Cerebellar nuclear complex (tissue), 1 donor: Measurements from ENCODE around the gene DNER.
"Not testable (repeated sequence)": the region's sequence is repeated elsewhere in the genome, so short reads cannot be mapped to it uniquely, and the experiment has no call there.

Experiments used
- DNase-seq, 2 experiments: peaks; one replicate each; lab custom pipeline; 2025; lab: John Stamatoyannopoulos, UW

Gene DNER

DNA sequence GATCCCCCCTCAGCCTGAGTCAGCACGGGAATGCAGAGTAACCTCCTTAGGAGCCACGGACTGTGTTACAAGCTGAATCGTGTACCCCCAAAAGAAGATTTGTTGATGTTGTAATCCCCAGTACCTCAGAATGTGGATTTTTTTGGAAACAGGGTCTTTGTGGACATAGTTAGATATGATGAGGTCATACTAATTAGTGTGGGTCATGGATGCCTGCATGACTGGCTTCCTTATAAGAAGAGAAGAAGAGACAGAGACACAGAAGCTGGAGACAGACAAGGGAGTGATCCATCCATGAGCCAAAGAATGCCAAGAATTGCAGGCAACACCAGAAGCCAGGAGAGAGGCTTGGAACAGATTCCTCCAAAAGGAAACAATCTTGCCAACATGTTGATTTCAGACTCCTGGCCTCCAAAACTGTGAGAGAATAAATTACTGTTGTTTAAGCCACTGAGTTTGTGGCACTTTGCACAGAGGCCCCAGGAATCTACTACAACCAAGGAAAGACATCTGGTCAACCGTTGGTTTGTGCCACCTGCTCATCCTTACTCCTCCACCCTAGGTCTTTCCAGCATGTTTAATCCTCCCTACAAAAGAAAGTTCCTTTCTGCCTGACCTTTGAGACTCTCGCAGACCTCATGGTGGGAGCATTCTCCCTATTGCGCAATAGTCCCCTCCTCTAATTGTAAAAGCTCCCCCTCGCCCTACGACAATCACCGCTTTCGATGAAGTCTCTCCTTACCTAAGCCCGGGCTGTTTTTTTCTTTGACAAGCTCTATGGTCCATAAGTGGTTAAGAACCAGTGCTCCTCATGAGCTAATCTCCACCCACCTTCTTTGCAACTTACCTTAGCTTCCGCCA lies 91.6 kb downstream of the DNER start:
- no peak for DNase-seq

DNA sequence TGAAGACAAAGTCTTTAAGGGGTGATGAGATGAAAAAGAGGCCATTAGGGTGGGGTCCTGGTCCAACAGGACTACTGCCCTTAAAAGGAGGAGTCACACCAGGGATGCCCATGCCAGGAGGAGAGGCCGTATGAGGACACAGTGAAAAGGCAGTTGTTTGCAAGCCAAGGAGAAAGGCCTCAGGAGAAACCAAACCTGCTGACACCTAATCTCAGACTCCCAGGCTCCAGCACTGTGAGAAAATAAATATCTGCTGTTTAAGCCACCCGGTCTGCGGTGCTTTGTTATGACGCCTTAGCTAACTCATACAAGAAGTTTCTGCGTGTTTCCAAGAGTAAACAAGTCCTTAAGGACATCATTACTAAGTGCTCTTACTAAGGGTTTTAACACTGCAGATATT lies 93.6 kb downstream of the DNER start:
- DNase-seq = no peak

DNA sequence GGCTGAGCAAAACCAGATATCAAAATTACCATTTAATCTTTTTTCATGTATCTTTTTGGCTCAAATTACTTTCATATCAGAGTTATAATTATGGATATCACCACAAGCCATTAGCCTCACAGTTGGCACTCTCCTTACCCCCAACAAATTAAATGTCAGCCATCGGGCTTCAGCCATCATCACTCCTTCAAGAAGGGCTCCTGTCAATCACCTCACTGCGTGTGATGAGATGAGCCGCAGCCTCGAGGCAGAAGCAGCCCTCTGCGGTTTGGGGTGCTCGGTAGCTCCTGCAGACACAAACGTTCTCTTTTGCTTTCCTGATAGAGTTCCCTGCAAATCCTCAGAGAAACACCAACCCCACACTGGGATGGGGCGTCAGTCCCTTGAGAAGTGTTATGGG lies 94.1 kb downstream of the DNER start:
- no peak for DNase-seq

DNA sequence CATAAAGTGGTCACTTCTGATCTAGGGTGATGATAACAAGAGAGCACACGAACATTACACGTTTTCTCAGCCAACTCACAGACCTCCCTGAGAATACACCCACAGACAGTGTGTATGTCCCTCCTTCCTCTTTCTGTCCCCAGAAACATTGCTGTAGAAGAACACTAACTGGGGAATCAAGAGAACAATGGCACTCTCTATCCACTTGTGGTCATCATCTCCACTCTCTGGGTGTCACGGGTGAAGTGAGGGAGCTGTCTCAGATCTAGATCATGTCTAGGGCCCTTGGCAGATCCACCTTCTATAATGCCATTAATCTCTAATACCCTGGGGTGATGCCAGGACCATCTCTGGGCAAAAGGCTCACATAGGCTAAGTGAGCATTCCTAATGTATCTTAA lies 97.9 kb downstream of the DNER start:
- DNase-seq = no peak

DNA sequence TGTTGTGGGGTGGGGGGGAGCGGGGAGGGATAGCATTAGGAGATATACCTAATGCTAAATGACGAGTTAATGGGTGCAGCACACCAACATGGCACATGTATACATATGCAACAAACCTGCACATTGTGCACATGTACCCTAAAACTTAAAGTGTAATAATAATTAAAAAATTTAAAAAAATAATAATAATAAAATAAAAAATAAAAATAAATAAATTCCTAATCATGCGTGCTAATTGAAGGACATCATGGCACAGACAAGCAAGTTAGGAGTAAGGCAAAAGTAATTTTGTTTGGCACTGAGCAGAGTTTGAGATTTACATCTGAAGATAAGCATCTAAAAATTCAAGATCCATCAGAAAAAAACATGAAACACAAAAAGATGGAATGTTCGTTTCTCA lies 100.3 kb downstream of the DNER start:
- DNase-seq = not testable (repeated sequence)

DNA sequence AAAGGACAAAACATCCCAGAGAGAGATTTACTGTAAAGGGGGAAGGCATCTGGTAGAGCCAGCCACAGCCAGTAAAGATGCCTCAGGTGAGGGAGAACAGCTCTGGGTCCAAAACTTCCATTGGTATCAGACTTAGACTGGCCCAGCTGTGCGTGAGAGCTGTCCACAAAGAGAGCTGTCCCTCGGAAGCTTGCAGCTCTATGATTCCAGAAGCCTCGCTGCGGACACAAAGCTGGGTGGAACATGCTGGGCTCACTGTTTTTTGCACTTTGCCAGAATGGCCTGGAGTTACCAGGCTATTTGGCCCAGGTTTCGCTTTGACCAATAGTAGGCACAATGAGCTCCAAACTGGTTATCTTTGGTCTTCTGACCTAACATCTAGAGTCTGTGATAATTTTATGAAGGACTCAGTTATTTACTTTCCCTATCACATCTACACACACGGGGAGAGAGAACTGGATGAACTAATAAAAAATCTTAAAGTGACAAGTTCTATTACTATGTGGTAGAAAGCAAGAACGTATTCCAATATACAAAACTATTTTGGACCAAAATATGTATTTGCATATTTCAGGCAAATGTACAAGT lies 101.9 kb downstream of the DNER start:
- DNase-seq = no peak

DNA sequence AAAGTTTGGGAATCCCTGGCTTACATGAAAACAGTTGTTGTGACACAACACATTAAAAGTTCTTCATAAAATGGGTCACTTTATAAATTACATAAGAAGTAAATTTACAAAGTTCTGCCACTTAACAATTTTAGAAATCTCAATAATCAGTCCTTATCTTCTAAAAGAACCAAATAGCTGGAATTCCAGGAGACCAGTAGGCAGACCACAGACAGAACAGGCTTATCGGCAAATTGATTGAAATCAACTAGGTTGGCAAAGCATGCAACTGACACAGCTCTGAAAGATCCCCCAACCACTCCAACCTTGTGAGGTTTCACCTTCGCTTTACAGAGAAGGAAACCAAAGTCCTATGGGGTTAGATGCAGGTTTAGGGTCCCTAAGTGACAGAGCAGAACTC lies 103.0 kb downstream of the DNER start:
- DNase-seq = no peak

DNA sequence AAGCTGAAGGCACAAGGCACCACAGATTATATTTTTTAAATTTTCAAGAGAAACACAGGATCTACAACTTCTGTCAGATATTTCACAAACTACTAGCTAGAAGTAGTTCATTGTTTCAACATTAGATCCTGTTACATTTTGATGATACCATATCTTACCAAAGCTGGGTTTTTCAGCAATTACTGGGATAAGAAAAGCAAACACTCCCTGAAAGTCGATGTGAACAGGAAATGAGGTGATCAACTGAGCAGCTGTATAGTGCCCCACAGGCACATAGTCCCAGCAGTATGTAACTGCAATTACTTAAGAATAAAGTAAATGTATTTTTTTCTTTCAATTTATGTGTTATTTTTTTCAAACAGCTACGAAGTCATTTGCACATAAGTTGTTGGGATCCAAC lies 103.5 kb downstream of the DNER start:
- no peak for DNase-seq

DNA sequence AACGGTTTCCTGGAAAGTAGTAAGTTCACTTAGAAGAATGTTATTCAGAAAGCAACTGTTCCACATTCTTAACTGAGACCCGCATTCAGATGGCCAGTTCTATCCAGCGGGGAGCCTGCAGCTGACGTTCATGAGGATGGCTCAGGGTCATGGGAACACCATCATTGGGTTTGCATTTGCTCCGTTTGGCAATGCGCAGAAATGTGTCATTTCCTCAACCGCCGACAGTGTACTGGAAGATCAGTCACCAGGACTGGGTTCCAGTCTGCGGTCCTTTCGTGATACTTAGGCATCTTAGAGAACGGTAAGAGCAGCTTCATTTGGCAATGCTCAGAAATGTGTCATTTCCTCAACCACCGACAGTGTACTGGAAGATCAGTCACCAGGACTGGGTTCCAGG lies 104.0 kb downstream of the DNER start:
- DNase-seq = no peak

DNA sequence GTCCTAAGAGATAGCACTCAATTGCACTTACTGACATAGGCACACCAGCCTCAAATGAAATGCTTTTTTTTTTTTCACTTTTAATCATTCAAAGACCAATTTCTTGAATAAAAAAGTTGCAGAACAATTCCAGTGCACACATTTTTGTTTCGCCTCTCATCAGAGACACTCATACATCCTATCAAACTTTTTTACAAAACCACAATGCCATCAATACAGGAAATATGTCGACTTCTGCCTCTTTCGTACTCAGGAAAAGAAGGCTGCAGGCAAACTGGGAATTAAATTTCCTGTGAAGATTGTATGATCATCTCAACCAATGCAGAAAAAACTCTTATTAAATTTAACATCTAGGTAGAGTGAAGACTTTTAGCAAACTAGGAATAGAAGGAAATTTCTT lies 112.4 kb downstream of the DNER start:
- DNase-seq = no peak

DNA sequence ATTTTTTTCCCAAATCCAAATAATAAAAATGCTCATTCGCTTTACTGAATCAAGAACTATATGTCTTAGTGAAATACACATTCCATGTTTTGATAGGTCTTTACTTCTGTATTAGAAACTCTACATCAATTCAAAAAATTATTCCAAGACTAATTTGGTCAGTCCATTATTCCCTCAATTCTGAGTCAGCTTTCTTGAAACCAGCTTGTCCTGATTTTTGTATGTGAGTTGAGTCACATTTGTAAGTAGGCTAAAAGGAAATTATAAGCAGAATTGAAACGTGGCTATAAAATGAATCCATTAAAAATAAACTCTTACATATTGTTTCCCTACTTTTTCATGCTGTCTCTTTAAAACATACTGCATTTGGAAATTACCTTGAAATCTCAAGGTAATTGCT lies 113.0 kb downstream of the DNER start:
- no peak for DNase-seq

DNA sequence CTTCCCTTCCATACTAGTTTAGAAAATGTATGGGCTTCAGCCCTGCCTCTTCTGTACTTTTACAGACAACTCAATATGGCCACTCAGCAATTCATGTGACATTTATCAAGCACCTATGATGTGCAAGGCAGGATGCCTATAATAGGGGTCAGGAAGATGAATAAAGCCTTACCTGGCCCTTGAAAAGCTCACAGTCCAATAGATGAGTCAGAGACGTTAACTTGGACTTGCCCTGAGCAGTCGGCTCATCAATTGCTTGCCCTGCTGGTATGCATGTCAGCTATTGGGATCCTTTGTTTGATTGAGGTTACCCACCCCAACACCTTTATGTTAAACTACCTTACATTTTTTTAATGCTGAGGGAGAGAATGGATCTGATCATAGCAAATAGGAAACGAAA lies 116.1 kb downstream of the DNER start:
- no peak for DNase-seq

DNA sequence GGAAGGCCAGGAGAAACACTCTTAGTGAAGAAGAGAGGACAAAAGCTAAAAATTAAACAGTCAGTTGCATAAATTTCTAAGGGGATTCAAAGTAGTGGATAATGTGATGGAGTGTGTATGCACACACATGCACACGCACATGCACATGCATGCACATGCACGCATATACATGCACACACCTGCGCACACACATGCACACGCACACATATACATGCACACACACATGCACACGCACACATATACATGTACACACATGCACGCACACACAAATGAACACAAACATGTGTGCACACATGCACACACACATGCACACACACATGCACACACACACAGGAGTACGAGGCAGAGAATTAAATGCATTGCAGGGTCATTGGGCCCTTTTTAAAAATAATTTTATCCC lies 117.6 kb downstream of the DNER start:
- no peak for DNase-seq

DNA sequence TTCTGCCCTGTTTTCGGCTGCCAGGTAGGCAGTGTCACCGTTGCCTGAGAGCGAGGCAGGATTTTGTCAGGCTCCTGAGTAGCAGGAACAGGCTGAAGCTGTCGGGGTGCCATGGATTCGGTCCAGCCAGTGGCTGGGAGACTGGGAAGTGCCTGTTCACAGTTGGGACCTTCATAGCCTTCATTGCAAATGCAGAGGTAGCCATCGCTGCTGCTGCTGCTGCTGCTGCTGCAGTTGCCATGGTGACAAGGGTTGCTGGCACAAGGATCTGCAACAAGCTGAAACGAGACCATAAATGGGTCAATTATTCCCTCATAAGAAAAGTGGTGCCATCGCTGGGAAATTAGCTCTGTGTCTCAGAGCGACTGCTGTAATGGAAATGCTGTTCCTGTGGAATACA lies 122.7 kb downstream of the DNER start:
- no peak for DNase-seq

DNA sequence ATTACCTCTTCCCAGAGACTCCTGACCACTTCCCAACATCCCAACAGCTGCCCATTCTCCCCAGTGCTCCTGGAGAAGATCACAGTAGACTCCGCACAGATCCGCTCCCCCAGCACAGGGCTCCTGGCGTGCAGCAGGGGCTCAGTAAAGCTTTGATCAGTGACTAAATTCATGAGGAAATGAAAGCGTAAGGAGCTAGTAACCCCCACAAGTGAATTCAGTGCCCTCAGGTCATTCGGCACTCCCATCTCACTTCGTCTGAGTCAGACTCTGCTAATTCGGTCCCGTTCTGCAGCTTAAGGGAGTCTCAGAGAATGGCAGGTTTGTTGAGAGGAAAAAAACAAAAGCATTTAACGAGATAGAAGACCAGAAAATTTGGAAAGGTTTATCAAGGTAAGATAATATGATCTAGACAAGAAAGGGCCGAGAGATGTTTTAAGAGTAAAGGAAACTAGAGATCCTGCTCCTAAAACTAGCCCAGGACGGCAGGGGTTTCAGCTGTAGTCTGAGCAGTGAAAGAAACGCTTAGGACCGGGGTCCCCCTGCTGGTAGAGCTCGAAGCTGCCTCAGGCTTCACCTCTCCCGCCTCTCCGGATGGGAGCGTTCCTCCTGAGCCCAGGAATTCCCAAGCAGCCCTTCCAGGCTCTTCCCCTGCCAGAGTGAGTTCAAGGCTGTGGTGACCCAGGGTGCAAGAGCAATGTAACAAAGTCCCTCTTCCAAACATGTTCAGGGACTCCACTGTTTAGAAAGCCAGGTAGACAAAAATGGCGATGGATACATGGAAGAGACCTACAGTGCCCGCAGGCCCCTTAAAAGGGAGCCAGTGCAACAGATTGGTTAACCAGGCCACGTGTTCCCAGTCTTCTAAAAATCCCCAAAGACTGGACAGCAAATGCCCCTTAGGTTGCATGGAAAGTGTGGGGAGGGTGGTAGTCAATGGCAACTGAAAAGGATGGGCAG lies 127.3 kb downstream of the DNER start:
- no peak for DNase-seq

DNA sequence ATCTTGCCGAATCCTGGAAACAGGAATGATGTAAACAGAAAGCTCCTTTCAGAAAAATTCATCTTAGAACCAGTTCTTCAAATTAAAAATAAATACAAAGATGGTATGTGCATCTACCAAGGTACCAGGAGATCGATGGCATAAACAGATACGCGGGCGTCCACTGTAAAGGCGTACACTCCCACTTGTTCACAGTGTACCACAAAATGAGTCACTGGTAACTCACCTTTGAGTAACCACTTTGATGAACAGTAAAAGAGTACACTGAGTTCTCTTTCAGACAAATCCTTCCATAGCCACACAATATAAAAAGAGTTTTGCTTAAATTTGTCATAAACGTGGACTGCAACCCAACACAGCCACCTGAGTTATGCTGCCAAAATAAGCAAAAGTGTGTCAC lies 128.3 kb downstream of the DNER start:
- no peak for DNase-seq

DNA sequence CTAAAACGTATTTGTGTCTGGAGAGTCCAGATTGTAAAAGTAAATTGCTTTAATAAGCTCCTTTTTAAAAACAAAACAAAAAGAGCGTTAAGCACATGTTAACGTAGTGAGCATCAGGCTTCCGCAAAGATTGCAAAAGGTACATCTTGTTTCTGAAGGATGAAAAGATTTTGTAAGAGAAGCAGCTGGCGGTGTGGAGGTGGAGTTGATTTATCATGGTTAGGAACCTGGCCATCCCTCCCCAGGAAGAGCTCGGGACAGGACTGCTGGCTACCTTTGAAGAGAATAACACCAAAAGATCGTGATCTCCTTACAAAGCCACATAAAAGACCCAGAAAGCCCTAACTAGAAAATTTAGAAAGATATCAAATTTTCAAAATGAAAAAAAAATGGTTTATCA lies 132.2 kb downstream of the DNER start:
- no peak for DNase-seq

DNA sequence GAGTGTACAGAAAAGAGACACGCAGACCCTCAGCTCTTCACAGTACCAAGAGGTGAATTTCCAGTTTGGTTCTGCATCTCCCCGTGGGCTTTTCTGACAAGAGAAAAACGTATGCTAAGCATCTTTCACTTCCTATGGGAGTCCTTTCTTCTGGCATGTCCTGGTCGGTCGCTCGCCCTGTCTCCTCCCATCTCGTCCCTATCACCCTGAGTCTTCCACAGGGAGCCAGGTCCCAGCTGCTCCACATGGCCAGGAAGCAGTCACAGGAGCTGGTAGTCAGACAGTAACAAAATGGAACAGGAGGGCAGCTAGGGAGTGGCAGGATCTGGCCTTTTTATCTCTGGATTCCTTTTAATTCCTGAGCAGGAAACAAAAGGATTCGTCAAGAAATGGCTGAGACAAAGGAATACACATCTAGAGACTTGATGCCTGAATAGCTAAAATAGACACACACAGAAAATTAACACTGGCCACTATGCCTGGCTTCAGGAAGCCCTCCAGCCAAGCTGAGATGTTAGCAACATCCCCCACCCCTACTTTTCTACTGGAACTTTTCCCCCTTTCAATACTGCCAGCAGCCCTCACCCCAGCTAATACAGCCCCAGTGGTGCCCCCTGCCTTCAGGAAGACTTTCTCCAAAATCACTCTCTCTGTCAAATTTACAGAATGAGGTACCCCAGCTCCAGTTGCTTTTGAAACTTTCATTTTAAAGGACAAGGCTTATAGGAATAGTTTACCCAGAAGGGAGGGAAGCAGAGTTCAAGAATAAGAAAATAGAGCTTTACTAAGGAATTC lies 136.1 kb downstream of the DNER start:
- DNase-seq = no peak

DNA sequence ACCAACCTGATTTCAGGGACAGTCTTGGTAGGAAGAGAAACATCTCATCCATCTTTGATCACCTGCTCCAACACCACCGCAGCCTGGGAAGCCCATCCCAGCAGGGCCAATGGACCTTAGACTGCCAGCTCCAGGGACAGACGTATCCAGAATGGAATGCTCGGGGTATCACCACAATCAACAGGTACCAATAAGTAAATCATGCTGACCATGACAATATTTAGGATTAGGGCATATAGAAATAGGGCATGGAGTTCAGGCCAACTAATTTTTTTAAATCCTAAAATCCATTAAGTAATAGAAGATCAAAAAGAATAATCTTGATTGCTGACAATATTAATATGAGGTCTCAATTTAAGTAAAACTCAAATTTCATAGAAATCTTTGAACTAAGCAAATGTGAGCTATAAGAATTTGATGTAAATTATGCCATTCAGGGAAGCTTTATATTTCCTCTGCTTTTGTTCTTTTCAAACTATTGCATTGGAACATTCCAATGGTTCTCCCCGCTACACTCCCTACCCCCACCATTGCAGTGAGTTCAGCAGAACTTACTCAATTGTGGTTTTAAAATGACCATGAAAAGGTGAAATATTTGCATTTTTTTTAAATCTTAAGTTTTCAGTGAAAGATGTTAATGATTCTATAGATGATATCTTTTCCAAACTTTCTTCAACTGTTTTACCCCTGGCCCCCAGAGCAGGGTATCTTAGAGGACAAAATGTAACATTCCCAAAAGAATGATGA lies 138.6 kb downstream of the DNER start:
- DNase-seq = no peak

DNA sequence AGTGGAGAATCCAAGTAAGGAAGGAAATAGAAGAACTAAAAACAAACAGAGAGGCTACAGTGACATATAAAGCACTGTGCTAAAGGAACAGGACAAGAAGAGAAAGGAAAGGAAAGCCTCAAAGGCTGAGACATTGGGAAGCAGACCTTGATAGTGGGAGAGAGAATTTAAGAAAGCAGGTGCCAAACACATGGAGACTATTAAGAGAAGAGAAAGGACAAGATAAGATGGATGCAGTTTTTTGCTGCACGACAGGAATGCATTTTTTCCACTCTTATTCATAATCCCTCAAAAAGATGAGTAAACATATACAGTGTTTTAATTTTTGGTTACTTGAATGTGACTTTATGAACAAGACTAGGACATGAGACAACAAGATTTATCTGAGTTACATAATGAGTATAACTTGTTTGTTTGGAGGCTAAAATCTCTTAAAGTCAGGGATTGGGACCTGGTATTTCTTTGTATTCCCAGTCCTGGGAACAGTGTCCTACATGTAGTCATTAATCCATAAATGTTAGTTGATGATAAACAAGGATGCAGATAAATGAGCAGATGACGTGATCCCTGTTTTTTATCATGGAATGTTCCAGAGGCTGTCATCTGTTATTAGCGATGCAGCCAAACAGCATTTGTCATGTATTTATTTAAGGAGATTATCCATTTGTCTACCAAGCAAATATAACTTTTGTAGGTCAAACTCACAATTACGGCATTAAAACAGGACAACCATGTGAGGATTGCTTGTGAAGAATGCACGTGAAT lies 141.7 kb downstream of the DNER start:
- no peak for DNase-seq
